ENCODE measurements around the gene NSMF.
A peak's percentile ranks its signal among the peaks of the same experiment; 100 is the strongest.

The NSMF gene

DNA sequence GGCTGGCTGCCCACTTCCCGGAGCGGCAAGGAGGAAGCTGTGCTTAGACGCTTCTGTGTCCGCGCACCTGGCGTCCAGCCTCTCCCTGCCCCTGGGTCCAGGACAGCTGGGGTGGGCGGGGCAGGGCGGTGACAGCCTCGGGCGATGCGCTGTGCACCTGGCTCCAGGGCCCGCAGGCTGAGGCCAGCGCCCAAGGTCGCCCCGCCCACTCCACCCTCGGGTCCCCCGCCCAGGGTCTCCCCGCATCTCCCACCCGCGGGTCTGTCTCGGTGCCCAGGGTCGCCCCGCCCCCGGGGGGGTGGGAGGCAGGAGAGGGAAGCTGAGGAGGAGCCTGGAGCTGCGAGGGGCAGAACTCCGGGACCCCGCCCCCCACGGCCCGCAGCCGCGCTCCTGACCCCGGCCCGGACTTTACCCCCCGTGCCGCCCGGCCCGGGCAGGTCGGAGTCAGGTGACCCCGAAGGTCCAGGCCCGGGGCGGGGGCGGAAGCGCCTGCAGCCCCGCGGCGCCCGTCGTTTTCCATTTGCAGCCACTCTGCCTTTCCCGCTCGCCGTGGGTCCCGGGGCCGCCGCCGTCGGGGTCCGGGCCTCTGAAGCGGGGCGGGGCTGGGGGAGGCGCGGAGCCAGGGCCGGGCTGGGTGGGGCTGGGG, 17.7 kb downstream of the NSMF start, which contains the start of gene ENTPD8 (continued):
- TF ChIP-seq, protein P1, sequence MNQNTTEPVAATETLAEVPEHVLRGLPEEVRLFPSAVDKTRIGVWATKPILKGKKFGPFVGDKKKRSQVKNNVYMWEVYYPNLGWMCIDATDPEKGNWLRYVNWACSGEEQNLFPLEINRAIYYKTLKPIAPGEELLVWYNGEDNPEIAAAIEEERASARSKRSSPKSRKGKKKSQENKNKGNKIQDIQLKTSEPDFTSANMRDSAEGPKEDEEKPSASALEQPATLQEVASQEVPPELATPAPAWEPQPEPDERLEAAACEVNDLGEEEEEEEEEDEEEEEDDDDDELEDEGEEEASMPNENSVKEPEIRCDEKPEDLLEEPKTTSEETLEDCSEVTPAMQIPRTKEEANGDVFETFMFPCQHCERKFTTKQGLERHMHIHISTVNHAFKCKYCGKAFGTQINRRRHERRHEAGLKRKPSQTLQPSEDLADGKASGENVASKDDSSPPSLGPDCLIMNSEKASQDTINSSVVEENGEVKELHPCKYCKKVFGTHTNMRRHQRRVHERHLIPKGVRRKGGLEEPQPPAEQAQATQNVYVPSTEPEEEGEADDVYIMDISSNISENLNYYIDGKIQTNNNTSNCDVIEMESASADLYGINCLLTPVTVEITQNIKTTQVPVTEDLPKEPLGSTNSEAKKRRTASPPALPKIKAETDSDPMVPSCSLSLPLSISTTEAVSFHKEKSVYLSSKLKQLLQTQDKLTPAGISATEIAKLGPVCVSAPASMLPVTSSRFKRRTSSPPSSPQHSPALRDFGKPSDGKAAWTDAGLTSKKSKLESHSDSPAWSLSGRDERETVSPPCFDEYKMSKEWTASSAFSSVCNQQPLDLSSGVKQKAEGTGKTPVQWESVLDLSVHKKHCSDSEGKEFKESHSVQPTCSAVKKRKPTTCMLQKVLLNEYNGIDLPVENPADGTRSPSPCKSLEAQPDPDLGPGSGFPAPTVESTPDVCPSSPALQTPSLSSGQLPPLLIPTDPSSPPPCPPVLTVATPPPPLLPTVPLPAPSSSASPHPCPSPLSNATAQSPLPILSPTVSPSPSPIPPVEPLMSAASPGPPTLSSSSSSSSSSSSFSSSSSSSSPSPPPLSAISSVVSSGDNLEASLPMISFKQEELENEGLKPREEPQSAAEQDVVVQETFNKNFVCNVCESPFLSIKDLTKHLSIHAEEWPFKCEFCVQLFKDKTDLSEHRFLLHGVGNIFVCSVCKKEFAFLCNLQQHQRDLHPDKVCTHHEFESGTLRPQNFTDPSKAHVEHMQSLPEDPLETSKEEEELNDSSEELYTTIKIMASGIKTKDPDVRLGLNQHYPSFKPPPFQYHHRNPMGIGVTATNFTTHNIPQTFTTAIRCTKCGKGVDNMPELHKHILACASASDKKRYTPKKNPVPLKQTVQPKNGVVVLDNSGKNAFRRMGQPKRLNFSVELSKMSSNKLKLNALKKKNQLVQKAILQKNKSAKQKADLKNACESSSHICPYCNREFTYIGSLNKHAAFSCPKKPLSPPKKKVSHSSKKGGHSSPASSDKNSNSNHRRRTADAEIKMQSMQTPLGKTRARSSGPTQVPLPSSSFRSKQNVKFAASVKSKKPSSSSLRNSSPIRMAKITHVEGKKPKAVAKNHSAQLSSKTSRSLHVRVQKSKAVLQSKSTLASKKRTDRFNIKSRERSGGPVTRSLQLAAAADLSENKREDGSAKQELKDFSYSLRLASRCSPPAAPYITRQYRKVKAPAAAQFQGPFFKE (tag by site-specific recombination; IDR thresholded peaks at IDR 0.05; ENCODE audit: borderline replicate concordance), result no peak
- no peak for TF ChIP-seq ZBTB48 (tag by site-specific recombination; IDR thresholded peaks at IDR 0.05)
- TF ChIP-seq ZFP3 (tag by site-specific recombination; IDR thresholded peaks at IDR 0.05; ENCODE audit: low read depth), result no peak
- no peak for TF ChIP-seq ZNF514 (tag by site-specific recombination; IDR thresholded peaks at IDR 0.05)
- TF ChIP-seq, protein P2, sequence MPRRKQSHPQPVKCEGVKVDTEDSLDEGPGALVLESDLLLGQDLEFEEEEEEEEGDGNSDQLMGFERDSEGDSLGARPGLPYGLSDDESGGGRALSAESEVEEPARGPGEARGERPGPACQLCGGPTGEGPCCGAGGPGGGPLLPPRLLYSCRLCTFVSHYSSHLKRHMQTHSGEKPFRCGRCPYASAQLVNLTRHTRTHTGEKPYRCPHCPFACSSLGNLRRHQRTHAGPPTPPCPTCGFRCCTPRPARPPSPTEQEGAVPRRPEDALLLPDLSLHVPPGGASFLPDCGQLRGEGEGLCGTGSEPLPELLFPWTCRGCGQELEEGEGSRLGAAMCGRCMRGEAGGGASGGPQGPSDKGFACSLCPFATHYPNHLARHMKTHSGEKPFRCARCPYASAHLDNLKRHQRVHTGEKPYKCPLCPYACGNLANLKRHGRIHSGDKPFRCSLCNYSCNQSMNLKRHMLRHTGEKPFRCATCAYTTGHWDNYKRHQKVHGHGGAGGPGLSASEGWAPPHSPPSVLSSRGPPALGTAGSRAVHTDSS (tag by site-specific recombination; IDR thresholded peaks at IDR 0.05), result no peak
- TF ChIP-seq ZSCAN30 (tag by site-specific recombination; IDR thresholded peaks at IDR 0.05), result peak; percentile 28; the same call in 1 of the 2 replicates
- no peak; the same call in 1 of the 2 replicates for TF ChIP-seq KLF7 (tag by site-specific recombination; IDR thresholded peaks at IDR 0.05; ENCODE audit: borderline replicate concordance)
- no peak for TF ChIP-seq ZNF521 (tag by site-specific recombination; IDR thresholded peaks at IDR 0.05)
- peak; percentile 87 for TF ChIP-seq ZBTB7A (tag by site-specific recombination; IDR thresholded peaks at IDR 0.05; ENCODE audit: low read depth)
- TF ChIP-seq ZNF175 (tag by site-specific recombination; IDR thresholded peaks at IDR 0.05), result no peak
- TF ChIP-seq KLF8 (tag by site-specific recombination; IDR thresholded peaks at IDR 0.05), result peak; percentile 89
- TF ChIP-seq ZNF548 (tag by site-specific recombination; IDR thresholded peaks at IDR 0.05), result no peak
- TF ChIP-seq YY2 (tag by site-specific recombination; IDR thresholded peaks at IDR 0.05), result no peak
- TF ChIP-seq ZNF223 (tag by site-specific recombination; IDR thresholded peaks at IDR 0.05), result no peak
- no peak for TF ChIP-seq ZNF174 (tag by site-specific recombination; IDR thresholded peaks at IDR 0.05)
- no peak for TF ChIP-seq ZNF664 (tag by site-specific recombination; IDR thresholded peaks at IDR 0.05)
- TF ChIP-seq, protein P3, sequence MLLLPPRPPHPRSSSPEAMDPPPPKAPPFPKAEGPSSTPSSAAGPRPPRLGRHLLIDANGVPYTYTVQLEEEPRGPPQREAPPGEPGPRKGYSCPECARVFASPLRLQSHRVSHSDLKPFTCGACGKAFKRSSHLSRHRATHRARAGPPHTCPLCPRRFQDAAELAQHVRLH (tag by site-specific recombination; IDR thresholded peaks at IDR 0.05), result no peak
- TF ChIP-seq YY1 (tag by site-specific recombination; IDR thresholded peaks at IDR 0.05), result no peak
- no peak for TF ChIP-seq ZNF155 (tag by site-specific recombination; IDR thresholded peaks at IDR 0.05)
- TF ChIP-seq ZNF76 (tag by site-specific recombination; IDR thresholded peaks at IDR 0.05; ENCODE audit: borderline replicate concordance, low read depth), result no peak
- no peak for TF ChIP-seq ZNF19 (tag by site-specific recombination; IDR thresholded peaks at IDR 0.05; ENCODE audit: low read depth)
- TF ChIP-seq REPIN1 (tag by site-specific recombination; IDR thresholded peaks at IDR 0.05; ENCODE audit: low read depth), result no peak
- TF ChIP-seq, protein P4, sequence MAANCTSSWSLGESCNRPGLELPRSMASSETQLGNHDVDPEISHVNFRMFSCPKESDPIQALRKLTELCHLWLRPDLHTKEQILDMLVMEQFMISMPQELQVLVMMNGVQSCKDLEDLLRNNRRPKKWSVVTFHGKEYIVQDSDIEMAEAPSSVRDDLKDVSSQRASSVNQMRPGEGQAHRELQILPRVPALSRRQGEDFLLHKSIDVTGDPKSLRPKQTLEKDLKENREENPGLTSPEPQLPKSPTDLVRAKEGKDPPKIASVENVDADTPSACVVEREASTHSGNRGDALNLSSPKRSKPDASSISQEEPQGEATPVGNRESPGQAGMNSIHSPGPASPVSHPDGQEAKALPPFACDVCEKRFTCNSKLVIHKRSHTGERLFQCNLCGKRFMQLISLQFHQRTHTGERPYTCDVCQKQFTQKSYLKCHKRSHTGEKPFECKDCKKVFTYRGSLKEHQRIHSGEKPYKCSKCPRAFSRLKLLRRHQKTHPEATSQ (tag by site-specific recombination; IDR thresholded peaks at IDR 0.05), result no peak
- no peak for TF ChIP-seq ZNF433 (tag by site-specific recombination; IDR thresholded peaks at IDR 0.05; ENCODE audit: low read depth)
- TF ChIP-seq ZNF626 (tag by site-specific recombination; IDR thresholded peaks at IDR 0.05), result no peak
- TF ChIP-seq KLF1 (tag by site-specific recombination; IDR thresholded peaks at IDR 0.05), result peak; percentile 98
- TF ChIP-seq, protein P5, sequence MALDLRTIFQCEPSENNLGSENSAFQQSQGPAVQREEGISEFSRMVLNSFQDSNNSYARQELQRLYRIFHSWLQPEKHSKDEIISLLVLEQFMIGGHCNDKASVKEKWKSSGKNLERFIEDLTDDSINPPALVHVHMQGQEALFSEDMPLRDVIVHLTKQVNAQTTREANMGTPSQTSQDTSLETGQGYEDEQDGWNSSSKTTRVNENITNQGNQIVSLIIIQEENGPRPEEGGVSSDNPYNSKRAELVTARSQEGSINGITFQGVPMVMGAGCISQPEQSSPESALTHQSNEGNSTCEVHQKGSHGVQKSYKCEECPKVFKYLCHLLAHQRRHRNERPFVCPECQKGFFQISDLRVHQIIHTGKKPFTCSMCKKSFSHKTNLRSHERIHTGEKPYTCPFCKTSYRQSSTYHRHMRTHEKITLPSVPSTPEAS (tag by site-specific recombination; IDR thresholded peaks at IDR 0.05), result no peak
- TF ChIP-seq ZNF677 (tag by site-specific recombination; IDR thresholded peaks at IDR 0.05), result no peak
- TF ChIP-seq ZNF585B (tag by site-specific recombination; IDR thresholded peaks at IDR 0.05), result no peak
- TF ChIP-seq ZNF544 (tag by site-specific recombination; IDR thresholded peaks at IDR 0.05), result no peak
- no peak for TF ChIP-seq ZNF426 (tag by site-specific recombination; IDR thresholded peaks at IDR 0.05)
- no peak for TF ChIP-seq ZNF112 (tag by site-specific recombination; IDR thresholded peaks at IDR 0.05)

All from HEK293 (cell line).